GM18868 (cell line): ENCODE data around the gene KBTBD3.

Experiments used
- ATAC-seq: cut with Tn5 transposase; IDR thresholded peaks from one replicate; pipeline ENCODE4 v1.9.1; 2021; ENCODE audit warnings: mild to moderate bottlenecking, moderate library complexity; ENCODE audit not compliant: unreplicated experiment

Gene KBTBD3

GRCh38 chr11:106076919-106077608 is at the start of gene KBTBD3:
TSS of gene KBTBD3 (minus strand) at chr11:106077347. CDS start at chr11:106059097, 18,250 bp downstream.
- ATAC-seq = peak; percentile 93

- ATAC-seq = no peak
Measured at GRCh38 chr11:106121570-106122320, 44.6 kb upstream of the KBTBD3 start.

- no peak for ATAC-seq
Measured at GRCh38 chr11:106105986-106106385, 28.8 kb upstream of the KBTBD3 start.

- no peak for ATAC-seq
Measured at GRCh38 chr11:106101819-106102218, 24.7 kb upstream of the KBTBD3 start.

- no peak for ATAC-seq
Measured at GRCh38 chr11:106101370-106101769, 24.2 kb upstream of the KBTBD3 start.

GRCh38 chr11:106098893-106099553 is 21.9 kb upstream of the KBTBD3 start:
- ATAC-seq = no peak

- ATAC-seq = peak; percentile 24
Measured at GRCh38 chr11:106092446-106092845, 15.3 kb upstream of the KBTBD3 start.

GRCh38 chr11:106091480-106092123 is 14.5 kb upstream of the KBTBD3 start:
- ATAC-seq = peak; percentile 99

GRCh38 chr11:106088896-106089295 is 11.7 kb upstream of the KBTBD3 start:
- ATAC-seq = no peak

- peak; percentile 21 for ATAC-seq
Measured at GRCh38 chr11:106087815-106088435, 10.8 kb upstream of the KBTBD3 start.

GRCh38 chr11:106086850-106087249 is 9.7 kb upstream of the KBTBD3 start:
- ATAC-seq = no peak

- ATAC-seq = no peak
Measured at GRCh38 chr11:106086135-106086534, 9.0 kb upstream of the KBTBD3 start.

- no peak for ATAC-seq
Measured at GRCh38 chr11:106082096-106082495, 4.9 kb upstream of the KBTBD3 start.

- ATAC-seq = peak; percentile 23
Measured at GRCh38 chr11:106077609-106078455, 685 bp upstream of the KBTBD3 start, which contains the start of gene AASDHPPT. TSS of gene AASDHPPT (plus strand) at chr11:106077662. CDS start at chr11:106077711, 49 bp downstream.

- no peak for ATAC-seq
Measured at GRCh38 chr11:106076171-106076918, 802 bp downstream of the KBTBD3 start.

- ATAC-seq = no peak
Measured at GRCh38 chr11:106072804-106073203, 4.3 kb downstream of the KBTBD3 start.

- no peak for ATAC-seq
Measured at GRCh38 chr11:106070606-106071005, 6.5 kb downstream of the KBTBD3 start.

GRCh38 chr11:106063009-106063408 is 14.1 kb downstream of the KBTBD3 start:
- peak; percentile 73 for ATAC-seq
